Activated CD8-positive, alpha-beta memory T cell treated with anti-CD3 and anti-CD28 coated beads, Interleukin-2, amount 50 U/mL, for 1 hour (primary cell): ENCODE results near the gene METTL25B.

Experiments used
- DNase-seq: peaks from one replicate; pipeline ENCODE4 v3.0.0-alpha.2; 2020; ENCODE audit errors: extremely low read depth

The METTL25B gene

DNA sequence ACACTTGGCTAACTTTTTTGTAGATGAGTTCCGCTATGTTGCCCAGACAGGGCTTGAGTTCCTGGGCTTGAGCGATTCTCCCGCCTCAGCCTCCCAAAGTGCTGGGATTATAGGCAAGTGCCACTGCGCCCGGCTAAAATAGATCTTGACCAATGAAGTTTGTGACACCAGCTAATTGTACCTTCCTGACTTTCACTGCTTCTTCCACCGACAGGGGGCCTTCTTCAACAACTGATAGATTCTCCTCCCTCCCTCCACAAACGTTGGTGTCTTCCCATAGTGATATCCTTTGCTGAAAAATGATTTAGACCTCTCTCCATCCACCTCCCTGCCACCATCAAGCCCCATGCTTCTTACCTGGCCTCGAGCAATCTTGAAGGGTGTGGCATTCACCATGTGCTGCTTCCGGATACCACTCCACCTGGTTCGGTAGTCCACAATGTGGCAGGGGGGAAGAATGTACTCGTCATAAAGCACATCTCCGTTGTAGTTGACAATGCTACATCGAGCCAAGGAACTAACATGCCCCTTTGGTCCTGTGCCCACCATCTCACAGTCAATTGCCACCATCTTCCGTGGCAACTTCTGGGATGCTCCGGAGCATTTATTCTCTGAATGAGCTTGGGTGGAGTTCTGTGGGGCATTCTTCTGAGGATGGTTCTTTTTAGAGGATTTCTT is 1.6 kb upstream of the METTL25B start:
- DNase-seq, result no peak

DNA sequence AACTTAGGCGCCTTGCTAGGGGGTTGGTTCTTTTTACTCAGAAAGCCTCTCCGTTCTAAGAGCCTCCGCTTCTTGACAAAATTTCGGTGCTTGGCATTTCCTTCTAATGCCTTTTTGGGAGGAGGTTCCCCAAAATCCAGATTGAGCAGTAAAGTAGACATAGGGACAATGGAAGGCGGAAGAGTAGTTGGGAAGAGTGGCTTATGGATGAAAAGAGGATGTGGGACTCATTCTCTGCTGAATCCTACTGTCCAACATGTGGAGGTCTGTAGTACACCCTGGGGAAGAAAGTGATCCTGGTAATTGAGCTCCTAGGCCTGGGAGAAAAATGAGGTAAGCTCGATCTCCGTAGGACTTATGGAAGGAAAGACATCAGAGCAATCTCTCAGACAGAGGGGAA is 777 bp upstream of the METTL25B start:
- no peak for DNase-seq

DNA sequence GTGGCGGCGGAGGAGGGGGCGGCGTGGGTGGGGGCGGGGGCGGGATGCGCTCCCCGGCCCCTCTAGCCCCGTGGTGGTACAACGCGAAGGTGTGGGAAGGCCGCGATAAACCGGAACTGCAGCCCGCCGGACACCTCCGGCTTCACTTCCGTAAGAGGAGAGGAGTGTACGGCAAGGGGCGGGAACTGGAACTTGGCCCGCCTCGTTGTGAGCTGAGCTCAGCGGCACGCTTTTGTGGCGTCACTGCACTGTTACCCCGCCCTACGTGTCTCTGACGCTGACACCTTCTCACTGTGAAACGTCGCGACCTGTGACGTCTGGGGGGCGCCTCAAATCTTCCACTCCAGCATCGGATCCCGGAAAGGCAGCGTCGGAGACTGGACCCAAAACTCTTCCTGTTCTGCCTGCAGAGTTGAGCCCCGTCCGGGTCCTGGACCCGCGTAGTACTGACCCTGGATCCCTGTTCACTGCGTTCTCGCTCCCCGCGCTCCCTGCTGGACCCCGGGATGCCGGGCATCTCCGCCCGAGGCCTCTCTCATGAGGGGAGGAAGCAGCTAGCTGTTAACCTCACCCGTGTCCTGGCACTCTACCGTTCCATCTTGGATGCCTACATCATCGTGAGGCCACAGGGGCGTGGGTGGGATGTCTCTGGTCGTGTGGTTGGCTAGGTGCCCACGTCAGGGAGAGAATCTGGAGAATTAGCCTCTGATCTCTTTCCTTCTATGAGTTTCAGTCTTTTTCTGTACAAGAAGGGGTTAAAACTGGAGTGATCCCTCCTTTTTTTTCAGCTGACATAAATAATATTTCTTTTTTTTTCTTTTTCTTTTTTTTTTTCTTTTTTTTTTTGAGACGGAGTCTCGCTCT is 562 bp downstream of the METTL25B start, which contains the start of gene ISG20L2:
TSS of gene ISG20L2 (minus strand) at position 168 of the 864 bp plus-strand sequence. CDS start 1,114 bp downstream, outside the sequence.
- DNase-seq, result peak; percentile 89

DNA sequence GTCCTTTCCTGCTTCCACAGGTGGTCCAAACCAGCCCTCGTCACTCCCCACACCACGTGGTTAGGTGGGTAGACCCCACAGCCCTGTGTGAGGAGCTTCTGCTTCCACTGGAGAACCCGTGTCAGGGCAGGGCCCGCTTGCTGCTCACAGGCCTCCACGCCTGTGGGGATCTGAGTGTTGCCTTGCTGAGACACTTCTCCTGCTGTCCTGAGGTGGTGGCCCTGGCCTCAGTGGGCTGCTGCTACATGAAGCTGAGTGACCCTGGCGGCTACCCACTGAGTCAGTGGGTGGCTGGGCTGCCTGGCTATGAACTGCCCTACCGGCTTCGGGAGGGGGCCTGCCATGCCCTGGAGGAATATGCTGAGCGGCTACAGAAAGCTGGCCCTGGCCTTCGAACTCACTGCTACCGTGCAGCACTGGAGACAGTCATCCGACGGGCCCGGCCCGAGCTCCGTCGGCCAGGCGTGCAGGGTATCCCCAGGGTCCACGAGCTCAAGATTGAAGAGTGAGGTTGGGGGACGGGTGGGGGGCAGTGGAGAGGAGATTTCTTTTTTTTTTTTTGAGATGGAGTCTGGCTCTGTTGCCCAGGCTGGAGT is 5.8 kb downstream of the METTL25B start:
- no peak for DNase-seq

DNA sequence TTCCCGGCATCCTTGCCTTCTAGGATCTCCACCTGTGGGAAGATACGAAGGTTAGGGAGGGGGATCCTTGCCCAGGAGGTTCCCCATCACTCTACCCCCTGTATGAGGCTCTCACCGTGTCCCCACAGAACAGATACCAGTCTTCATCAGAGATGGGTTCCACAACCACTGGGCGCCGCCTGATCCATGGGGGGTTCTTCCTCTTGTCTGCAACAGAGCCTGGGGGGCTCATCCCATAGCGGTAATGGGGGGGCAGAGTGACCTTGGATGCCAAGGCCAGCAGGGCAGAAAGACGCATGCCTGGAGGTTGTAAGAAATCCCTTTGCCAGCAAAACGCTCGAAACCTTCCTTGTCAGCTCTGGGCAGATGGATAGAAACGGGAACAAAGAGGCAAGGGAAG is 10.1 kb downstream of the METTL25B start:
- DNase-seq, result no peak

DNA sequence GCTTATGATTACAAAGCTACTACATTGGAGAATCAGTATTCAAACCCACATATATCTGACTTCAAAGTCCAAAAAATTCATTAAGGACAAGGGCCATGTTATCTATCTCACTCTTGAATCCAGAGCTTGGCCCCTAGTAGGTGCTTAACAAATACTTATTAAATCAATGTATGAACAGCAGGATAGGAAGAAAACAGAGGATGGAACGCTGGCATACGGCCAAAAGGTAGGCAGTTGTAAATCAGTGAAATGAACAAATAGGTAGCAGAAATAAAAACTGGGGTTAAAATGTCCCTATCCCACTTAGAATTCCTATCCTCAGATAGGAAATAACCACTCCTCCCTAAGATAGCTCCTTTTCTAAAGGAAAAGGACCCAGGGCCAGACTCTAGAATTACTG is 10.6 kb downstream of the METTL25B start:
- DNase-seq, result no peak

DNA sequence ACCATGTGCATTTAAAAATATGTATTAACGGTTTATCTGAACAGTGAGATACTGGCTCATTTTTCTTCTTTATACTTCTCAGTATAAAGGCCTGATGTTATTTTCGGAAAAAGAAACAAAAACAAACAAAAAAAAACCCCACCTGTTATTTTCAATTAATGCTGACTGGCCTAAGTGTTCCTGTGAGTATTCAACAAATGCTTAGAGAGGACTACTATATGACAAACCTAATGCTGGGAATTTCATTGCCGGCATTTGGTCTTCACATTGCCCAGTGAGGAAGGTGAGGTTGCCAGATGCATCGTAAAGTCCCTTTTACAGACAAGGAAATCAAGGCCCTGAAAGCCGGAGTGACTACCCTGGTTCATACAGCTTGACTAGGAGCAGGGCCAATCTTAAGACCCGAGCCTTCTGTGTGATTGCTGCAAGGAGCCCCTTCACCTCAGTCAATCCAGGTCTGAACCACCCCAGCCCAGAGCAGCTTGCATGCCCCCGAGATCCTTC is 12.0 kb downstream of the METTL25B start:
- DNase-seq, result no peak

DNA sequence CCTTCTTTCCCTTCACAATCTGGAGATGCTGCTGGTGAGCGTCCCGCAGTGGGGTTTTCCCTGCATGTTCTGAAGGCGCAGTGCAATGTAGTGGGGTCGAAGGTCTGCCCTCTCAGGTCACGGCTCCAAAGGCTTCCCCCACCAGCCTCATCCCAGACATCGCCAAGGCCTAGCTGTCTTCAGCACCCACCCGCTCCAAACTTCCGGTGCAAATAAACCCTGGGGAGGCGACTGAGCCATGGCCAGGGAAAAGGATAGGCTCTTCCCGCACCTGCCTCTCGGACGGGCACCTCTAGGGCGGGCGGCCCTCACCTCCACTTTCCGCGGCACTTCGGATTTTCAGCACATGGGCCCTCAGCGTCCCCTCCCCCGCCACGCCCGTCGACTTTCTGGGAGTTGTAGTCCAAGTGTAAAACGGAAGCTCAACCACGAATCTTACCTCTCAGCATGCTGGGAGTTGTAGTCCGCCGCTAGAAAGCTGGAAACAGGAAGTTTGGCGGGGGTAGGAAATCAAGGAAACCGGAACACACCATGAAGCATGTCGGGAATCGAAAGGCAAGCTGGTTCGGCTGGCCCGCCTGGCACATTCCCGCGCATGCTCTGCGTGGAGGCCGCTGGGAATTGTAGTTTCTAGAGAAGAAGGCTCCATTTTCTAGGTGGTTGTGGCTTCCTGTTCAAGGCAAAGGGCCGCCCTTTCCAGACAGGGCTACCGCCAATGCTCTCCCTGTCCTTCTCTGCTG is 12.6 kb downstream of the METTL25B start, which contains the start of gene MRPL24:
TSS of gene MRPL24 (minus strand) at position 348 of the 740 bp plus-strand sequence. CDS start 2,384 bp downstream, outside the sequence.
- DNase-seq, result peak; percentile 93

DNA sequence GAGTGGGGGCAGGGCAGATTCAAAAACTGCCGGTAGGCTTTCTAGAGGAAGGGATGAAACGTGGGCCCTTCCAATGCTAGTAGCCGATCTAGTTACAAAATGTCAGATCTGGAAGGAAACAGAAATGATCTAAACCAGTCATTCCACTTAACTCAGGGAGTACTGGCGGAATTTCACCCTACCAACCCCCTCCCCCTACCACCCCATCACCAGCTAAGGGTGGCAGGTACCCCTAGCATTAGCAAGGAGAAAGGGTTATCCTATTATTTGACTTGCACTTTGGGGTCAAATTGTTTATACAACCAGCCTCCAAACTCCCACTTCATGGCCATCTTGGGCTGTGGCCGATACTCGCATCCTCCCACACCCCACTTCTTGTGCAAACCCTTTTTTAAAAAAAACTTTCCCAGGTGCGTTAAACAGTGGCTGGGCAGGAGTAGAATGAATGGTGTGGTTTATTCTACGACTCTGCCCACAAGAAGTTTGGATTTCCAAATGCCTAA is 13.3 kb downstream of the METTL25B start:
- DNase-seq, result no peak

DNA sequence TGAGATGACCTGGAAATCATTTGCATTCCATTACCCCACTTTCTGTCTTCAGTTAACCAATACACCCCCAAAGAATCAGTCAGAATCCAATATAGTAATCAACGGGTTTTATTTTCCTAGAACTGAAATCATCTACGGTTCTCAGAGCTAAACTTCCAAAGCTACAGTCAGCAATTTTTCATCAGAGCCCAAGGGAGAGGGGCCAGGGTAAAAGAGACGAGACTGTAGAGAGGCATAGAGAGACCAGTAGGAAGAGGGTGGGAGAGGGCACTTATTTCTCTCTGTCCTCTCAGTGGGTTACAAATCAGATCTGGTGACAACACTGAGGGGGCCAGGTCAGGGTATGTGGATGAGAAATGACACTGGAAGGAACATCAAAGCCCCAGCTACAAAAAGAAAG is 13.7 kb downstream of the METTL25B start:
- no peak for DNase-seq

DNA sequence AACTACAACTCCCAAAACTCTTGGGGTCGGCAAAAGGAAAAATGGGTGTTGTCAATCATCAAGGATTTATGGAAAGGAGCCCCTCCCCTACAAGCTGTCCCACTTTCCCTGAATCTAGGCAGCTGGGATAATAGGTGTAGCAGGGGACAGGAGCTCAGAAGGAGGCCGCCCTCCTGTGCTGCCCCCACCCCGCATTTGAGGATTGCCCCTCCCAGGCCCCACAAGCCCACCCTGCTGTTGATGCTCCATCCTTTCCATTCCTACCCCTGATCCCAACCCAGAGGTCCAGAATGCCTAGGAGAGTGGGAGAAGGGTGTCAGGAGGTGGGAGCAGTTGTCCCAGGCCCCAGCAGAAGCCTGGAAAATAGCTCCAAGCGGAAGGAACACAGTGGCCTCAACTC is 14.5 kb downstream of the METTL25B start:
- DNase-seq, result no peak

DNA sequence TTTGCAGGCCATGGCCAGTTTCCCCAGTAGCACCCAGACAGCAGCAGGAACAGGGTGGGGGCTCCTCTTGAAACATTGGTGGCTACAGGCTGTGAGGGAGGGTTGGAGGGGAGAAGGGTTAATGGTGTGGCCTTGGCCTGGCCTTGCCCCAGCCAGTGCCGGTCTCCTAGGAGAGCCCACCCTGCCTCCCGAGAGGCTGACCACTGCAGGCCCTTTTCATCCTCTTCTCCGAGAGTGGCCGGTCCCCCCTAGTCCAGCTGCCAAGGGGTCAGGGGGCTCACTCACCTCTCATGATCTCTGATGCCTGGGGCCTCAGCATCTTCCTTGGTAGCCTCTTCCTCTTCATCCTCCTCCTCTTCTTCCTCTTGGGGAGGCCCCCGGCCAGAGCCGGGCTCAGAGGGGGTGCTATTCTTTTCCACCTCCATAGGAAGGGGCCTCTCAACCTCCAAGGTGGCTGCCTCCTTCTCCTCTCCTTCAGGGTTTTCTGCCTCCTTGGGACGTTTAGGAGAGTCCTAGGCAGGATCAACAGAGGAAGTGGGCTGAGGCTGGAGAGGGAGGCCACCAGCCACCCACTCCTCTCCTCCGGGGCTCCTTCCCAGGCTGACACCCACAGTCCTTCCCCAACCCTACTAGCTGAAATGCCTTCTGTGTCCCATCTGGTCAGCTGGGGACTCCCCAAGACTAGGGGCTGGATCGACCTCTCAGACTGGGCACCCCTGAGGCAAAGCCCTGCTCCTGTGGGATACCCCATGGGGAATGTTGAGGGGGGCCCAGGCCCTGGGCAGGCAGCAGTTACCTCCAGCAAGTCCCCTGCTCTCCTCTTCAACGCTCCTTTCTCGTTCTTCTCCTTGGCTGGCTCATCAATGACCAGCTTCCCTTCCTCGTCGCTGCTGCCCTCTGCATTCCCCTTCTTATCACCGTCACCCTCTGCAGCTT is 15.4 kb downstream of the METTL25B start:
- no peak for DNase-seq

DNA sequence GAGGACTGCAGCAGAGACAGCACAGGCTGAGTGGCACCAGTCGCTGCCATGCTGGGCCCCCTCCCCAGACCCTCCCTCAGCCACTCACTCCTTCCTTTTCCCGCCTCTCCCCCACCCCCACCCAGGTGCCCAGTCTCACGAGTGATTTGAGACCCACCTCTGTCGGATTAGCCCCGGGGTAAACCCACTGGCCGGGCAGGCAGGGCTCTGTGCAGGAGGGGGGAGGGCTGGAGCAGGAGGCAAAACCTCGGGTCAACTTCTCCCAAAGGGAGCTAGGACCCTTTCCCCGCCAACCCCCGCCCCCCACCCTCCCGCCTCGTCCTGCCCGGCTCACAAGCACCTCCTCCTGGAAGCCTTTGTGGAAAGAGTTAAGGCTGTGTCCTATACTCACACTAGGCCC is 16.1 kb downstream of the METTL25B start:
- no peak for DNase-seq

DNA sequence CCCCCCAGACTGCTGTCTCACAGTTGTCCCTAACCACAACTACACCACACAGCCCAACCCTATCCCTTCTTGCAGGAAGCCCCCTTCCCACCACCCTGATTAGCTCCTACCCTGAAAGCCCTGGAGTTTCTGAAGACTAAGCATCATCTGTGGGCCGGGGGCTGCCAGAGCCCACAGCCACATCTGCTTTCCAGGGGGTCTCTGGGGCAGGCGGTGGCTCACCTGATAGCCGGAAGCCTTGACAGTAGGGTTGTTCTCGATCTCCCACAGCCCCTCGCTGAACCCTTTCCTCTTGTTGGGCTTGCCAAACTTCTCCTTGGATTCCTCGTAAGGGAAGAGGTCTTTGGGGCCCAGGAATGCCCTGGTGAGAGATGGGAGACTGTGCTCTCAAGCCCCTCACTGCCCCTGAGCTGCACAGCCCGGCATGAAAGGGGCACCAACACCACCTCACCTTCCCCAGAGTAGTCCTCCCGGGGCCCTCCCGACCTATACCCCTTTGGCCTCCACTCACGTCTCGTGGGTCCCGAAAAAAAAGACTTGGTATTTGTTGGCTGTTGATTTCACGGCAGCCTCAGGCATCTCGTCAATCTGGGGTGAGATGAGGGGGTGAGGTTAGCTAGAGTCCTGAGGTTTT is 16.6 kb downstream of the METTL25B start:
- DNase-seq, result no peak

DNA sequence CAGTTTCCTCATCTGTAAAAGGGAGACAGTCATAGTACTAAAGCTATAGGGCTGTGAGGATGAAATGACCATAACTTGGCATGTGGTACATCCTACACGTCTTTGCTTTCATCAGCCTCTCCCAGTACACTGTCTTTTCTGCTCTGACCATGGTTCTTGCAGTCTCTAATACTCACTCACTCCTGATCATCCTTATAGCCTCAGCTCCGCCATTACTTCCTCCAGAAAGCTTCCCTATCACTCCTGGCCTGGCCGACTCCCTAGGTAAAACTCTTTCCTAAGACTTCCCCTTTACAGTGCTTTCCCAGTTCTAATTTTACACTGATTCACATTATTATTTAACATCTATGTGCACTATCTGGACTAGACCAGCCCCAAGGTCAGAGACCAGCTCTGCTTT is 17.6 kb downstream of the METTL25B start:
- no peak for DNase-seq

DNA sequence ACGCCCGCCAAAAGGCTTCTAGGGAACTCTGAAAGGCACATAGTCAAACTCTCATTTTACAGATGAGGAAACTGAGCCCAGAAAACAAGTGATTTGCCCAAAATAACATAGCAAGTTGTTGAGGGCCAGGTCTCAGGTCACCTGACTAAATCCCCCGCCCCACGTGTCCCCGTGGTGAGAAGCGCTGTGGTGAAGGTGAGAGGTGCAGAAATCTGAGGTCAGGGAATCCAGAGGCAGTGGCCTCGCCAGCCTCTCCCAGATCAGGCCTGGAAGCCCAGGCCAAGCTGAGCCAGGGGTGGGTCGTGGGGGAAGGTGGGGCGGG is 18.1 kb downstream of the METTL25B start:
- no peak for DNase-seq

DNA sequence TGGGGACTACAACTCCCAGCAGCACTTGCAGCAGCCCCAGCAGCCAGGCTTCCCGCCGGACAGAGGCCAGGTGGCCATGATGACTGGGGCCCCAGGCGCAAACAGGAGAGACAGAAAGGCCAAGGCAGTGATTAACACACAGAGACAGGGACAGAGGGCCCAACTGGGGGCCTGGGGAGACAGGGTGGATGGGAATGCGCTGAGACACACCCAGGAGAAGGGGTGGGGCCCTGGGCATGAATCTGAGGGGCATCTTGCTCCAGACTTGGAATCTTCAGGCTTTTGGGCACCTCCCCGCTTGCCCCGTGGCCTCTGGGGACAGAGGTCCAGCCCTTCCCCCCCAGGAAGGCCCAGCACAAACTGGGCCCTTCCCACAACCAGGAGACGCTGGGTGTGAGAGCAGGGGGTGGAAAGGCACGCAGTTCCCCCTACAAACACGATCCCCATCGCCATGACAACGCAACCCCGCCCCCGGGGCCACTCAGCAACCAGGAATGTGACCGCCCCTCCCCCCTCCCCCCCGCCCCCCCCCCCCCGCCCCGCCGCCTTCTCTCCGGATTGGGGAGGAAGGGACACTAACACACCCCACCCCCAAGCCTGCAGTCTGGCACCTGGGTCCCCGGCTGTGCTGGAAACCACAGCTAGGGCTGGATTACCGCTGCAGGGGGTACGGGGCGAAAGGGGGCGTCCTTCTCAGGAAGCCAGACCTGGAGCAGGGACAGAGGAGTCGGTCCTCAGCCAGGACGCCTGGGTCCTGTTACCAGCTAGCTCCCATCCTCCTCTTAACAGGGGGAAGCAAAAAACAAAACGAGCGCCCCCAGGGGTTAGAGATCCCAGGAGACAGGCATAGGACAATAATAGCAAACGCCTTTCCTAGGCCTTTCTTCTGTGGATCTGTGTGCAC is 18.7 kb downstream of the METTL25B start:
- DNase-seq, result peak; percentile 53

DNA sequence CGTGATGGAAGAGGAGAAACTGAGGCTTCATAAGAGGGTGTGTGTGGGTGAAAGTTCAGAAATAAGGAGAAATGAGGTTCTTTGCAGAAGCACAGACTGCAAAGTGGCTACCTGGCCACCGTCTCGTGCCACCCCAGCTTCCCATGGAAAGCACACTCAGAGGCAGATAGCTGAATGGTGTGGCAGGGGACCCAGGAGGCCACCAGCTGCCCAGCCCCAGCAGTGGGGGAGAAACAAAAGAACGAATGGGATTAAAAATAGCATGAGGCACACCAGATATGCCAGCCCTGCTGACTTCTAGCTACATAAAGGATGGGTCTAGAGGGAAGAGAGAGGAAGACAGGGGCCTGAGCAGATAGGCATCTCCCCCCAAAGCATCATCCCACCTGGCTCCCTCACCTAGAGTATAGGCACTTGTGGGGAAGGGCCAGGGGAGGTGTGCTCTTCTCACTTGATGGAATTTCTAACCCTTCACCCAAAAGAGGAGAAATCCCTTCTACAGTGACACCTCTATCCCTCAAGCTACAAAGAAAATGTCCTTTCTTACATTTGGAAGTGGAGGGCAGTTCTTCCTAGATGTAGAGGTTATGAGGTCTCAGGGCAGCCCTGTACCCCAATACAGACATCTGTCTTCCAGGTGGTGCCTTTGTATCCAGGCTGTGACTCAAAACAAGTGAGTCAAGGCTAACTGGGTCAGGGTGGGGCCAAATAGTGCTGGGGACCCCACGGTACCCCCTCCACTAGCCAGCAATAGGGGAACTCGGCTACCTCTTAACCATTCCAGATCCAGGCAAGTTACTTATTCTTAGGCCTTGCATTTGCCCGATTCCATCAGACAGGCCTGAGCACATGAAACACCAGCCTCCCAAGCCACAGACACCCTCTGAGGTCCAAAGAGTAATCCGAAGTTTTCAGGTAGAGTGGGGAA is 19.7 kb downstream of the METTL25B start:
- no peak for DNase-seq
